Measurements from ENCODE around the gene STX2.

Gene STX2

GRCh38 chr12:130745921-130746320 is 93.1 kb downstream of the STX2 start:
- ChIA-PET POLR2A (no interaction called here), CTCF (no interaction called here)

GRCh38 chr12:130744274-130744673 is 94.8 kb downstream of the STX2 start:
- POLR2A ChIA-PET, result no interaction called here

More at GRCh38 chr12:130745921-130746320, 93.1 kb downstream of the STX2 start:
- DNase-seq (ENCODE audit: extremely low spot score), result no peak
- TF ChIP-seq NFRKB (IDR thresholded peaks at IDR 0.05), result no peak
- TF ChIP-seq LEF1 (IDR thresholded peaks at IDR 0.05; ENCODE audit: borderline replicate concordance), result no peak

GRCh38 chr12:130743606-130744005 is 95.4 kb downstream of the STX2 start:
- CTCF ChIA-PET, result interaction anchor here (0.7 kb wide), 1 partner anchor 181 kb away, joined by 3 read pairs; no protein-coding TSS in a partner anchor
- POLR2A ChIA-PET, result no interaction called here

More at GRCh38 chr12:130744274-130744673, 94.8 kb downstream of the STX2 start:
- CTCF ChIA-PET, result no interaction called here
- no peak for TF ChIP-seq BHLHE40 (IDR thresholded peaks at IDR 0.05; ENCODE audit: borderline replicate concordance)
- TF ChIP-seq FOXA1 (IDR thresholded peaks at IDR 0.05), result no peak
- no peak for TF ChIP-seq LEF1 (IDR thresholded peaks at IDR 0.05; ENCODE audit: borderline replicate concordance)
- TF ChIP-seq FOXM1 (IDR thresholded peaks at IDR 0.05; ENCODE audit: borderline replicate concordance), result no peak
- TF ChIP-seq SUZ12 (IDR thresholded peaks at IDR 0.05), result no peak
- TF ChIP-seq CTBP1 (IDR thresholded peaks at IDR 0.05; ENCODE audit: borderline replicate concordance), result no peak
- no peak for TF ChIP-seq SP1 (IDR thresholded peaks at IDR 0.05)
- TF ChIP-seq PKNOX1 (IDR thresholded peaks at IDR 0.05), result no peak
- TF ChIP-seq TARDBP (IDR thresholded peaks at IDR 0.05), result no peak
- no peak for TF ChIP-seq NFRKB (IDR thresholded peaks at IDR 0.05)
- no peak for TF ChIP-seq HDGF (IDR thresholded peaks at IDR 0.05; ENCODE audit: borderline replicate concordance)
- TF ChIP-seq ELF4 (IDR thresholded peaks at IDR 0.05), result no peak
- no peak for TF ChIP-seq ARNT (IDR thresholded peaks at IDR 0.05)
- TF ChIP-seq FOXK2 (IDR thresholded peaks at IDR 0.05), result no peak
- no peak for TF ChIP-seq ZNF384 (IDR thresholded peaks at IDR 0.05)
- TF ChIP-seq L3MBTL2 (conservative IDR thresholded peaks at IDR 0.05), result no peak
- DNase-seq (ENCODE audit: extremely low spot score), result no peak

GRCh38 chr12:130743176-130743575 is 95.9 kb downstream of the STX2 start:
- CTCF ChIA-PET, result interaction anchor here (0.7 kb wide), 1 partner anchor 180 kb away, joined by 3 read pairs; no protein-coding TSS in a partner anchor
- no peak for DNase-seq (ENCODE audit: extremely low spot score)
- TF ChIP-seq HDGF (IDR thresholded peaks at IDR 0.05; ENCODE audit: borderline replicate concordance) (no peak), FOXK2 (IDR thresholded peaks at IDR 0.05) (no peak), SUZ12 (IDR thresholded peaks at IDR 0.05) (no peak), BHLHE40 (IDR thresholded peaks at IDR 0.05; ENCODE audit: borderline replicate concordance) (no peak), ELF4 (IDR thresholded peaks at IDR 0.05) (no peak), SP1 (IDR thresholded peaks at IDR 0.05) (no peak), ARNT (IDR thresholded peaks at IDR 0.05) (no peak), L3MBTL2 (conservative IDR thresholded peaks at IDR 0.05) (no peak), CTBP1 (IDR thresholded peaks at IDR 0.05; ENCODE audit: borderline replicate concordance) (no peak), FOXA1 (IDR thresholded peaks at IDR 0.05) (no peak), LEF1 (IDR thresholded peaks at IDR 0.05; ENCODE audit: borderline replicate concordance) (no peak), FOXM1 (IDR thresholded peaks at IDR 0.05; ENCODE audit: borderline replicate concordance) (no peak), PKNOX1 (IDR thresholded peaks at IDR 0.05) (no peak), NFRKB (IDR thresholded peaks at IDR 0.05) (no peak), ZNF384 (IDR thresholded peaks at IDR 0.05) (no peak)
- POLR2A ChIA-PET, result no interaction called here

More at GRCh38 chr12:130743606-130744005, 95.4 kb downstream of the STX2 start:
- no peak for DNase-seq (ENCODE audit: extremely low spot score)
- TF ChIP-seq FOXM1 (IDR thresholded peaks at IDR 0.05; ENCODE audit: borderline replicate concordance), result no peak
- no peak for TF ChIP-seq SP1 (IDR thresholded peaks at IDR 0.05)
- no peak for TF ChIP-seq BHLHE40 (IDR thresholded peaks at IDR 0.05; ENCODE audit: borderline replicate concordance)
- no peak for TF ChIP-seq SUZ12 (IDR thresholded peaks at IDR 0.05)
- TF ChIP-seq LEF1 (IDR thresholded peaks at IDR 0.05; ENCODE audit: borderline replicate concordance), result no peak
- TF ChIP-seq FOXA1 (IDR thresholded peaks at IDR 0.05), result no peak
- no peak for TF ChIP-seq CTBP1 (IDR thresholded peaks at IDR 0.05; ENCODE audit: borderline replicate concordance)
- TF ChIP-seq ELF4 (IDR thresholded peaks at IDR 0.05), result no peak
- no peak for TF ChIP-seq ARNT (IDR thresholded peaks at IDR 0.05)
- no peak for TF ChIP-seq NFRKB (IDR thresholded peaks at IDR 0.05)
- no peak for TF ChIP-seq FOXK2 (IDR thresholded peaks at IDR 0.05)
- TF ChIP-seq PKNOX1 (IDR thresholded peaks at IDR 0.05), result no peak
- TF ChIP-seq HDGF (IDR thresholded peaks at IDR 0.05; ENCODE audit: borderline replicate concordance), result no peak
- no peak for TF ChIP-seq TARDBP (IDR thresholded peaks at IDR 0.05)
- no peak for TF ChIP-seq ZNF384 (IDR thresholded peaks at IDR 0.05)
- no peak for TF ChIP-seq L3MBTL2 (conservative IDR thresholded peaks at IDR 0.05)

GRCh38 chr12:130742716-130743115 is 96.3 kb downstream of the STX2 start:
- POLR2A ChIA-PET, result no interaction called here
- no peak for DNase-seq (ENCODE audit: extremely low spot score)
- TF ChIP-seq LEF1 (IDR thresholded peaks at IDR 0.05; ENCODE audit: borderline replicate concordance) (no peak), BHLHE40 (IDR thresholded peaks at IDR 0.05; ENCODE audit: borderline replicate concordance) (no peak), SP1 (IDR thresholded peaks at IDR 0.05) (no peak), L3MBTL2 (conservative IDR thresholded peaks at IDR 0.05) (no peak), CTBP1 (IDR thresholded peaks at IDR 0.05; ENCODE audit: borderline replicate concordance) (no peak), HDGF (IDR thresholded peaks at IDR 0.05; ENCODE audit: borderline replicate concordance) (no peak), TARDBP (IDR thresholded peaks at IDR 0.05) (no peak), ZNF384 (IDR thresholded peaks at IDR 0.05) (no peak), SUZ12 (IDR thresholded peaks at IDR 0.05) (no peak), ARNT (IDR thresholded peaks at IDR 0.05) (no peak), FOXA1 (IDR thresholded peaks at IDR 0.05) (no peak), ELF4 (IDR thresholded peaks at IDR 0.05) (no peak), FOXM1 (IDR thresholded peaks at IDR 0.05; ENCODE audit: borderline replicate concordance) (no peak), NFRKB (IDR thresholded peaks at IDR 0.05) (no peak), FOXK2 (IDR thresholded peaks at IDR 0.05) (no peak), PKNOX1 (IDR thresholded peaks at IDR 0.05) (no peak)
- CTCF ChIA-PET, result no interaction called here
